Mammary epithelial cell (primary cell): ENCODE results near the gene CAMSAP1.

Experiments used
- EZH2 ChIP-seq: IDR thresholded peaks from 2 replicates; pipeline ENCODE4 v1.6.1; 2012; ENCODE audit warnings: low read length, inconsistent platforms, borderline replicate concordance
- TF ChIP-seq, protein P1 (sequence below), 2 donors: IDR thresholded peaks in 1 of 2; conservative IDR thresholded peaks in 1 of 2; 2 replicates each; pipeline ENCODE4 v1.5.1; 2011 to 2012; ENCODE audit warnings: inconsistent platforms in 2 of 2, low read length in 2 of 2, mild to moderate bottlenecking in 2 of 2, control low read depth in 1 of 2, low read depth in 1 of 2; ENCODE audit not compliant: insufficient read depth in 1 of 2; ENCODE audit errors: extremely low read depth in 1 of 2

DNA sequence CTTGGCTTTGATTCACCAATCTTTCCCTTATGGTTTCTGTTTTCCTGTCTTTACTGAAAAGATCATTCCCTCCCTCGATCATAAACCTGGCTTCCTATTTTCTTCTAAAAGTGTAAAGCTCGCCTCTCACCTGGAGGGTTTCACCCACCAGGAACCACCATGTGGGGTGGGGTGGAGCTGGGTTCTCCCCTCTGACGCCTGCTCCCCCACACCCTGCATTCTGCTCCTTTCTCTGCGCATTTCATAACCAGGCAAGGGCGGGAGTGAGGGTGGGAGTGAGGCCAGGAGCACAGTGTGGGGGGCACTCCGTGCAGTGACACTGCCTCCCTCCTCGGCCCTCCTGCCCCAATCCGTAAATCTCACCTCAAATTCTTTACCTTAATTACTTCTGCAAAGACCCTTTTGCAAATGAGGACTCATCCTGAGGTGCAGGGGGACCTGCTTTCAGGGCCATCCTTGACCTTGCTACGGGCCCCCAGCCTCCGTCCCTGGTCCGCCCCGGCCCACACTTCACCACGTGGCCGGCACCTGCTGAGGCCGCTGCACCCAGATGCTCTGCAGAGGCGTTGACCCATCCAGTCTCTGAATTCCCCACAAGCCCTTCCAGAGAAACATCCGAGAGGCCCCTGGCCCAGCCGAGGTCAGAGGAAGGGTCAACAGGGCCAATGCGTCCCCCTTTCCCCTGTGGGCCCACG, 146.0 kb downstream of the CAMSAP1 start:
- no peak for TF ChIP-seq EZH2
- TF ChIP-seq, protein P1, sequence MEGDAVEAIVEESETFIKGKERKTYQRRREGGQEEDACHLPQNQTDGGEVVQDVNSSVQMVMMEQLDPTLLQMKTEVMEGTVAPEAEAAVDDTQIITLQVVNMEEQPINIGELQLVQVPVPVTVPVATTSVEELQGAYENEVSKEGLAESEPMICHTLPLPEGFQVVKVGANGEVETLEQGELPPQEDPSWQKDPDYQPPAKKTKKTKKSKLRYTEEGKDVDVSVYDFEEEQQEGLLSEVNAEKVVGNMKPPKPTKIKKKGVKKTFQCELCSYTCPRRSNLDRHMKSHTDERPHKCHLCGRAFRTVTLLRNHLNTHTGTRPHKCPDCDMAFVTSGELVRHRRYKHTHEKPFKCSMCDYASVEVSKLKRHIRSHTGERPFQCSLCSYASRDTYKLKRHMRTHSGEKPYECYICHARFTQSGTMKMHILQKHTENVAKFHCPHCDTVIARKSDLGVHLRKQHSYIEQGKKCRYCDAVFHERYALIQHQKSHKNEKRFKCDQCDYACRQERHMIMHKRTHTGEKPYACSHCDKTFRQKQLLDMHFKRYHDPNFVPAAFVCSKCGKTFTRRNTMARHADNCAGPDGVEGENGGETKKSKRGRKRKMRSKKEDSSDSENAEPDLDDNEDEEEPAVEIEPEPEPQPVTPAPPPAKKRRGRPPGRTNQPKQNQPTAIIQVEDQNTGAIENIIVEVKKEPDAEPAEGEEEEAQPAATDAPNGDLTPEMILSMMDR (conservative IDR thresholded peaks at IDR 0.05 in 1 of 2, IDR thresholded peaks at IDR 0.05 in 1 of 2; ENCODE audit: extremely low read depth in 1 of 2, insufficient read depth in 1 of 2, low read depth in 1 of 2, low read length in 2 of 2): no peak
